ENCODE data around the gene CALCB. TPM values are rescaled to one million over a fixed set of nuclear protein-coding genes. Genes with fewer than 3 reads are reported as not detected.

The CALCB gene
- polyA plus RNA-seq, 1 donor from 2014 or later: not detected

DNA sequence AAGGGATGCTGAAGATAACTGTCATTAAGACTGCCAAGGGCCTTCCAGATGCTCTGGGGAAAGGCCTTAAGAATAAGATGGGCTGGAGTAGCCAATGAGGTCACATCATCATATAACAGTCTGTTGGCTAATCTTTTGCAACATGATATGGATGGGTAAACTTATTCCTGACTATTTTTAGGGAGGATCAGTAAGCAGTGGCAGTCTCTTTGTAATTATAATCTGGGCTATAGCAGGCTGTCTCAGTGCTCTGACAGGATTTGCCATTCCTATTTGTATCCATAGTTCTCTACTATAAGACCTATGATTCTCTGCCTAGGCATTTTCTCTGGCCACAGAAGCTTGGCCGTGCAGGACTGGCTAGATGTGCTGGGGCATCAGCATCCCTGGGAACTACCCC, 16.1 kb upstream of the CALCB start:
- H3K9me3 ChIP-seq (ENCODE audit: low read length): no peaks in the 10 kb centered on the region
- H3F3A ChIP-seq (ENCODE audit: insufficient read depth, low read length, poor library complexity, severe bottlenecking): no peaks in the 10 kb centered on the region
- TF ChIP-seq, protein P1, sequence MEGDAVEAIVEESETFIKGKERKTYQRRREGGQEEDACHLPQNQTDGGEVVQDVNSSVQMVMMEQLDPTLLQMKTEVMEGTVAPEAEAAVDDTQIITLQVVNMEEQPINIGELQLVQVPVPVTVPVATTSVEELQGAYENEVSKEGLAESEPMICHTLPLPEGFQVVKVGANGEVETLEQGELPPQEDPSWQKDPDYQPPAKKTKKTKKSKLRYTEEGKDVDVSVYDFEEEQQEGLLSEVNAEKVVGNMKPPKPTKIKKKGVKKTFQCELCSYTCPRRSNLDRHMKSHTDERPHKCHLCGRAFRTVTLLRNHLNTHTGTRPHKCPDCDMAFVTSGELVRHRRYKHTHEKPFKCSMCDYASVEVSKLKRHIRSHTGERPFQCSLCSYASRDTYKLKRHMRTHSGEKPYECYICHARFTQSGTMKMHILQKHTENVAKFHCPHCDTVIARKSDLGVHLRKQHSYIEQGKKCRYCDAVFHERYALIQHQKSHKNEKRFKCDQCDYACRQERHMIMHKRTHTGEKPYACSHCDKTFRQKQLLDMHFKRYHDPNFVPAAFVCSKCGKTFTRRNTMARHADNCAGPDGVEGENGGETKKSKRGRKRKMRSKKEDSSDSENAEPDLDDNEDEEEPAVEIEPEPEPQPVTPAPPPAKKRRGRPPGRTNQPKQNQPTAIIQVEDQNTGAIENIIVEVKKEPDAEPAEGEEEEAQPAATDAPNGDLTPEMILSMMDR (IDR thresholded peaks at IDR 0.05; ENCODE audit: poor library complexity, severe bottlenecking): no peak
- no peak for TF ChIP-seq RAD21 (conservative IDR thresholded peaks at IDR 0.05)
- TF ChIP-seq POLR2AphosphoS5 (IDR thresholded peaks at IDR 0.05): no peak
- no peak for TF ChIP-seq SMC3 (conservative IDR thresholded peaks at IDR 0.05; ENCODE audit: poor library complexity)
- TF ChIP-seq EZH2 (IDR thresholded peaks at IDR 0.05; ENCODE audit: borderline replicate concordance, insufficient read depth, low read length, poor library complexity, severe bottlenecking): no peak
- no peak for TF ChIP-seq EP300 (conservative IDR thresholded peaks at IDR 0.05; ENCODE audit: poor library complexity, severe bottlenecking)
- TF ChIP-seq MXI1 (conservative IDR thresholded peaks at IDR 0.05; ENCODE audit: poor library complexity, severe bottlenecking): no peak
- TF ChIP-seq, protein P2, sequence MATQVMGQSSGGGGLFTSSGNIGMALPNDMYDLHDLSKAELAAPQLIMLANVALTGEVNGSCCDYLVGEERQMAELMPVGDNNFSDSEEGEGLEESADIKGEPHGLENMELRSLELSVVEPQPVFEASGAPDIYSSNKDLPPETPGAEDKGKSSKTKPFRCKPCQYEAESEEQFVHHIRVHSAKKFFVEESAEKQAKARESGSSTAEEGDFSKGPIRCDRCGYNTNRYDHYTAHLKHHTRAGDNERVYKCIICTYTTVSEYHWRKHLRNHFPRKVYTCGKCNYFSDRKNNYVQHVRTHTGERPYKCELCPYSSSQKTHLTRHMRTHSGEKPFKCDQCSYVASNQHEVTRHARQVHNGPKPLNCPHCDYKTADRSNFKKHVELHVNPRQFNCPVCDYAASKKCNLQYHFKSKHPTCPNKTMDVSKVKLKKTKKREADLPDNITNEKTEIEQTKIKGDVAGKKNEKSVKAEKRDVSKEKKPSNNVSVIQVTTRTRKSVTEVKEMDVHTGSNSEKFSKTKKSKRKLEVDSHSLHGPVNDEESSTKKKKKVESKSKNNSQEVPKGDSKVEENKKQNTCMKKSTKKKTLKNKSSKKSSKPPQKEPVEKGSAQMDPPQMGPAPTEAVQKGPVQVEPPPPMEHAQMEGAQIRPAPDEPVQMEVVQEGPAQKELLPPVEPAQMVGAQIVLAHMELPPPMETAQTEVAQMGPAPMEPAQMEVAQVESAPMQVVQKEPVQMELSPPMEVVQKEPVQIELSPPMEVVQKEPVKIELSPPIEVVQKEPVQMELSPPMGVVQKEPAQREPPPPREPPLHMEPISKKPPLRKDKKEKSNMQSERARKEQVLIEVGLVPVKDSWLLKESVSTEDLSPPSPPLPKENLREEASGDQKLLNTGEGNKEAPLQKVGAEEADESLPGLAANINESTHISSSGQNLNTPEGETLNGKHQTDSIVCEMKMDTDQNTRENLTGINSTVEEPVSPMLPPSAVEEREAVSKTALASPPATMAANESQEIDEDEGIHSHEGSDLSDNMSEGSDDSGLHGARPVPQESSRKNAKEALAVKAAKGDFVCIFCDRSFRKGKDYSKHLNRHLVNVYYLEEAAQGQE (IDR thresholded peaks at IDR 0.05; ENCODE audit: borderline replicate concordance): no peak
- no peak for TF ChIP-seq TAF1 (IDR thresholded peaks at IDR 0.05; ENCODE audit: low read depth)
- H3K4me2 ChIP-seq (ENCODE audit: low read length): no peak overlapping the region
- no peak overlapping the region for H2AFZ ChIP-seq (ENCODE audit: low read depth, low read length)
- no peaks in the 10 kb centered on the region for H3K79me2 ChIP-seq (replicated peaks; ENCODE audit: insufficient read depth, low read length)
- H3K9me2 ChIP-seq (ENCODE audit: insufficient read depth, low read length): no peaks in the 10 kb centered on the region
- H4K20me1 ChIP-seq (ENCODE audit: insufficient read depth): no peaks in the 10 kb centered on the region
- H3K27me3 ChIP-seq (ENCODE audit: insufficient read depth, low read depth, low read length): no peaks in the 10 kb centered on the region
- H3K36me3 ChIP-seq (ENCODE audit: insufficient read depth, low read length): no peaks in the 10 kb centered on the region
- H3K27ac ChIP-seq (ENCODE audit: low read length): no peak overlapping the region
- no peak overlapping the region for H3K9ac ChIP-seq (ENCODE audit: low read length)
- no peak overlapping the region for H3K4me3 ChIP-seq (ENCODE audit: low read length)

DNA sequence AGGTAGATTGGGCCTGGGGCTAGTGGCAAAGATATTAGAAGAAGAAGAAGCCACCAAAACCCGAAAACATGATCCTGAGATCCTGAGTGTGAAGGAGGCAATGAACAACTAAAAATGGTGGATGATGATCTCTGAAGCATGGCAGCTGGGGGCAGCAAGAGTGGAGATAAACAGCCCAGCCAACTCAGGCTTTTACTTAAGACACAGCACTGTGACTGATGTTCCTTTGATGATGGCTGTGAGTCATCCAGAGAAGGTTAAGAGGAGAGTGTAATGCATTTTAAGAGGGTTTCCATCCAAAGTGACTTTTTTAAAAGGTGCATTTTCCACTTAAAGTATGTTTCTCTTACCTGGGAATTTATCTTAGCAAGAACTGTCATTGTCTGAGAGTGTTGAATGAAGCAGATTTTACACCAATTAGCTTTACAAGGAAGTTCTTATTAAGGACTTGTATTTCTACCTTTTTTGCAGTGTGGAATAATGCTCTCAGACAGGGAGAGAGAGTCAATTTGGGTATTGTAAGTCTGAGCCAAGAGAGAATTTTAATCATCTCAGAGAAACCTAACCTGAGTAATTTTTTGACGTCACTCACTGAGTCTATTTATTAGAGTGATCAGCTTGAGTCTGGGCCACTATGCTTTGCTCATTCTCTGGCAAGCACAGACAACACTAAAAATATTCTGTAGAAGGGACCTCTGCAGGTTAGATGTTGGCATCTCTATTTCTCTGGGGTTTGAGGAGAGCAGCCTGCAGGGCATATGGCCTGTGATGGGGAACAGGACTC, 14.1 kb upstream of the CALCB start:
- Histone ChIP-seq H4K20me1 (ENCODE audit: insufficient read depth) (no peaks in the 10 kb centered on the region), H3K27ac (ENCODE audit: low read length) (no peak overlapping the region), H3K27me3 (ENCODE audit: insufficient read depth, low read depth, low read length) (no peaks in the 10 kb centered on the region), H3K4me3 (ENCODE audit: low read length) (no peak overlapping the region), H3K79me2 (replicated peaks; ENCODE audit: insufficient read depth, low read length) (no peaks in the 10 kb centered on the region), H3K9ac (ENCODE audit: low read length) (no peak overlapping the region), H3K4me2 (ENCODE audit: low read length) (no peak overlapping the region), H3K9me3 (ENCODE audit: low read length) (no peaks in the 10 kb centered on the region), H3K36me3 (ENCODE audit: insufficient read depth, low read length) (no peaks in the 10 kb centered on the region), H3F3A (ENCODE audit: insufficient read depth, low read length, poor library complexity, severe bottlenecking) (no peaks in the 10 kb centered on the region), H3K9me2 (ENCODE audit: insufficient read depth, low read length) (no peaks in the 10 kb centered on the region), H2AFZ (ENCODE audit: low read depth, low read length) (no peak overlapping the region)
- TF ChIP-seq, protein P1 (IDR thresholded peaks at IDR 0.05; ENCODE audit: poor library complexity, severe bottlenecking): no peak
- no peak for TF ChIP-seq TAF1 (IDR thresholded peaks at IDR 0.05; ENCODE audit: low read depth)
- TF ChIP-seq SMC3 (conservative IDR thresholded peaks at IDR 0.05; ENCODE audit: poor library complexity): no peak
- no peak for TF ChIP-seq MXI1 (conservative IDR thresholded peaks at IDR 0.05; ENCODE audit: poor library complexity, severe bottlenecking)
- TF ChIP-seq EZH2 (IDR thresholded peaks at IDR 0.05; ENCODE audit: borderline replicate concordance, insufficient read depth, low read length, poor library complexity, severe bottlenecking): no peak
- TF ChIP-seq RAD21 (conservative IDR thresholded peaks at IDR 0.05): no peak

All from neural cell (in vitro differentiated cells).